HG03103 (cell line): ENCODE results near the gene KCNJ10.
"Not testable (repeated sequence)": the region's sequence is repeated elsewhere in the genome, so short reads cannot be mapped to it uniquely, and the experiment has no call there.

Experiments
- ATAC-seq: cut with Tn5 transposase; IDR thresholded peaks from one replicate; pipeline ENCODE4 v1.9.1; 2021; ENCODE audit warnings: low read depth; ENCODE audit not compliant: unreplicated experiment

The KCNJ10 gene

GRCh38 chr1:160069460-160070231, at the start of gene KCNJ10:
TSS of gene KCNJ10 (minus strand) at chr1:160070160. CDS start at chr1:160042532, 27,628 bp downstream.
- ATAC-seq, result no peak

GRCh38 chr1:160118928-160119327, 49.0 kb upstream of the KCNJ10 start:
- no peak for ATAC-seq

- no peak for ATAC-seq
These were observed 47.8 kb upstream of the KCNJ10 start for GRCh38 chr1:160117709-160118183.

GRCh38 chr1:160117300-160117699, 47.3 kb upstream of the KCNJ10 start:
- no peak for ATAC-seq

- ATAC-seq, result no peak
These were observed 46.6 kb upstream of the KCNJ10 start for GRCh38 chr1:160116283-160117147.

GRCh38 chr1:160115545-160116282, 45.8 kb upstream of the KCNJ10 start, which contains the start of gene ATP1A2:
TSS of gene ATP1A2 (plus strand) at chr1:160115759. CDS start at chr1:160115862, 103 bp downstream.
- ATAC-seq, result no peak

GRCh38 chr1:160114085-160114484, 44.1 kb upstream of the KCNJ10 start:
- no peak for ATAC-seq

- no peak for ATAC-seq
These were observed 43.4 kb upstream of the KCNJ10 start for GRCh38 chr1:160113407-160113806.

- ATAC-seq, result no peak
These were observed 42.4 kb upstream of the KCNJ10 start for GRCh38 chr1:160112357-160112756.

GRCh38 chr1:160111462-160111861, 41.5 kb upstream of the KCNJ10 start:
- ATAC-seq, result not testable (repeated sequence)

GRCh38 chr1:160109686-160110085, 39.7 kb upstream of the KCNJ10 start:
- no peak for ATAC-seq

- no peak for ATAC-seq
These were observed 39.1 kb upstream of the KCNJ10 start for GRCh38 chr1:160108888-160109662.

- ATAC-seq, result no peak
These were observed 37.6 kb upstream of the KCNJ10 start for GRCh38 chr1:160107512-160107911.

- ATAC-seq, result no peak
These were observed 35.2 kb upstream of the KCNJ10 start for GRCh38 chr1:160105155-160105554.

GRCh38 chr1:160104486-160104885, 34.5 kb upstream of the KCNJ10 start:
- no peak for ATAC-seq

- no peak for ATAC-seq
These were observed 33.9 kb upstream of the KCNJ10 start for GRCh38 chr1:160103658-160104408.

GRCh38 chr1:160101717-160102522, 32.0 kb upstream of the KCNJ10 start:
- no peak for ATAC-seq

- ATAC-seq, result peak; percentile 31
These were observed 31.2 kb upstream of the KCNJ10 start for GRCh38 chr1:160101037-160101716.
